HG03469 (cell line): Measurements from ENCODE around the gene KRT36.

Experiments used
- ATAC-seq: cut with Tn5 transposase; IDR thresholded peaks from one replicate; pipeline ENCODE4 v1.9.1; 2021; ENCODE audit warnings: mild to moderate bottlenecking, moderate library complexity, moderate number of reproducible peaks; ENCODE audit not compliant: unreplicated experiment

KRT36 gene

GRCh38 chr17:41489531-41489930, at the start of gene KRT36:
KRT36 (minus strand) TSS chr17:41489910; CDS start chr17:41489864, 46 bp downstream.
- ATAC-seq = no peak

DNA sequence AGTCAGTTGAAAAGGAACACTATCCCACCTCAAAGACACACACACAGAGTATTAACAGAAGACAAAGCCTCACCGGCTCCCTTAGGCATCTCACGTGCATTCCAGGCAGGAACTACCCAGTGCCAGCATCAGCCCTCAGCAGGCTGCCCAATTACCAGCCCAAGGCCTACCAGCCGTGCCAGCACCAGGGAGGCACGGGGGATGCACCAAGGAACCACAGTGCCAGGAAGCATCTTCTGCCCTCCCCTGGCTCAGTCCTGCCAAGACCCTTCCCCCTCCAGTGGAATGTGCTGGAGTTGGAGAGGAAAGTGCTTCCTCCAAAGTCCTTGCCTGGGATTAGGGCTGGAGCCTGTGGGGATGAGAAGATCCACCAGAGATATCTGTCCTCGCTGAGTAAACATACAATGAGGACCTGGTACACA, 49.4 kb upstream of the KRT36 start:
- no peak for ATAC-seq

DNA sequence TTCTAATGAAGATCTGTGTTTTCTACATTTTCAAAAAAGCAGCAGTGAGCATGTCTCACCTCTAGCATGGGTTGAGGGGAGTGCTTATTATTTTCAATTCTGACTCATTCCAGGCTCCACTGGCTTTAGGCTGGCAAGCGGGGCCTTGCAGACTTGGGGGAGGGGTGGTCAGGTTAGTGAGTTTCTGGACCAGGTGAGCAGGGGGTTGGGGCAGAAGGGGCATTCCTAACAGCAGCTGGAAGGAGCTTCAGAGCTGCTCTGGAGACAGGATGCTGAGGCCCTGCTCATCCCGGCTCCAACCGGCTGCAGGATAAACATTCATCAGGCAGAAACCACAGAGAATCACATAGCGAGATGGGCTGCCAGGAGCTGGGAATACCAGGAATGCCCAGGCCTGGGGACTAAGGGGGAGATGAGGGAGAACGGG, 48.9 kb upstream of the KRT36 start:
- ATAC-seq = no peak

DNA sequence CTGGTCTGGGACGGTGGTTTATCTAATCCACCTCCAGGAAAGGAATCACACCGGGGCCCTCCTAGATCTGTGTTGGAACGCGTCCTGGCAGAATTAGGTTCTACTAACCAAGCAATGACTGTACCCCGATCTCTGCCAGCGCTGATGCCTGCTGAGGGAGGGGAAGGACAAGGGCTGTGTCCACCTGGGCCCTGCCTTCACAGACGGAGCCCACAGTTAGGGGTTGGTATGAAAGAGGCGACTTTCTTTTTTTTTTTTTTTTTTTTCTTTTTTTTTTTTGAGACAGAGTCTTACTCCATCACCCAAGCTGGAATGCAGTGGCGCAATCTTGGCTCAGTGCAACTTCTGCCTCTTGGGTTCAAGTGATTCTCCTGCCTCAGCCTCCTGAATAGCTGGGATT, 48.3 kb upstream of the KRT36 start:
- ATAC-seq = no peak

GRCh38 chr17:41537614-41537954, 47.9 kb upstream of the KRT36 start:
- ATAC-seq = no peak

DNA sequence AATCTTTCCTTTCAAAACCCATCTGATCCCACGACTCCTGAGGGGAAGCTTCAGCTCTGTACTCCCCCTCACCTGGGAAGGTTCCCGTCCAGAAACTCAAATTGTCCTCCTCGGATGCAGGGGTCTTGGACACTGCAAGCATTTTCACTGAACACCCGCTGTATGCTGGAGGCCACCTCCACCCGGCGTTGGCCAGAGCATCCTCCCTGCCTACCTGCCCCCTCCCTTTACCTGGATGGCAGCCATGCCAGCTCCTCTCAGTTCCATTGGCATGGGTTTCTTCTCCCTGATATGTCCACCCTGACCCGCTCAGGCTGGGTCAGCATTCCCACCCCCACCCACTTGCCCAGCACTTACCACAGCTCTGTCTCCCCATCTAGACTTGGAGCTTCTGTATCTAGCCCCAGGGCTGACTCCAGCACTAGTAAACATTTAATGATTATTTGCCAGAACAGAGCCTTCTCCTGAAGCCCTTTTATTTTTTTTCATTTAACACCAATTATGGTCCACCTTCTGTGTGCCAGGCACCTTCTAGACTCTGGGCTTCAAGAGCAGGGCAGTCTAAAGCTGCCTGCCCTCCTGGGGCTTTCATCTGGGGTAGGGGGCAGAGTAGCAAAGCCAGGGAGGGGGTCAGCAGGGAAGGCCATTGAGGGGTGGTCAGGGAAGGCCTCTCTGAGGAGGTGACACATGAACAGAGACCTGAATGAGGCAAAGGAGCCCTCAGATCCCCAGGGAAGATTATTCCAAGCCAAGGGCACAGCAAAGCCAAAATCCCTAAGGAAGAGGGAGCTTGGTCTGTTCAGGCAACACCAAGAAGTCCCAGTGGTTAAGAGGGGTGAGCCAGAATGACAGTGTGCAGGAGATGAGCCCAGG, 47.3 kb upstream of the KRT36 start:
- ATAC-seq = no peak

DNA sequence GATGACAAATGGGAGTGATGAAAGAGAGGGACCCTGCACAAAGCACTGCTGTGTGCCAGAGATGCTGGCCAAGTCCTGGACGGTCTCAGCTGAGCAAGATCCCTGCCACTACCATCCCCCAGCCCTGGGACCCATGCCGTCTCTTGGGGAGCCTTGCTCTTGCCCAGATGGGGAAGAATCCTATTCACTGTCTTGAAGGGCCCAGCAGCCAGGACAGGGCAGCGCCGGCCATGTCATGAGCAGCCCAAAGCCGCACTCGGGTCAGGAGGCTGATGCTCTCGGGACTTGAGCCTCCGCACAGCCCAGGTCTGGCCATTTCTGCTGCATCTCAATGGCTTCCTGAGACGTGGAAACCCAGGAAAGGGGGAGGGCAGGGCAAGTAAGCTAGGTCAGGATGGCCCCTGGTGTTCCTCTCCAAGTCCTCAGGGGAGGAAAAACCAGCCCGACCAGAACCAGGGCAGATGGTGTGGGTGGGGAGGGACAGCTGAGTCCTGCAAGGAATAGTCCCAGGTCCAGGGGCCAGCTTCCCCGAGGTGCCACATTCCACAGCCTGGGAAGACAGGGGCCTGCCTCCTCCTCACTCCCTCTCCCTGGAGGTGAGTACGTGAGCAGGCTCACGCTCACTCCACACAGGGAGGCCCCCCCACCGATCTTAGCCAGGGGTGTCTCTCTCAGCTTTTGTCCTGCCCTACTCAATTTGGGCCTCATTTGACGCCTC, 46.2 kb upstream of the KRT36 start:
- ATAC-seq = no peak

DNA sequence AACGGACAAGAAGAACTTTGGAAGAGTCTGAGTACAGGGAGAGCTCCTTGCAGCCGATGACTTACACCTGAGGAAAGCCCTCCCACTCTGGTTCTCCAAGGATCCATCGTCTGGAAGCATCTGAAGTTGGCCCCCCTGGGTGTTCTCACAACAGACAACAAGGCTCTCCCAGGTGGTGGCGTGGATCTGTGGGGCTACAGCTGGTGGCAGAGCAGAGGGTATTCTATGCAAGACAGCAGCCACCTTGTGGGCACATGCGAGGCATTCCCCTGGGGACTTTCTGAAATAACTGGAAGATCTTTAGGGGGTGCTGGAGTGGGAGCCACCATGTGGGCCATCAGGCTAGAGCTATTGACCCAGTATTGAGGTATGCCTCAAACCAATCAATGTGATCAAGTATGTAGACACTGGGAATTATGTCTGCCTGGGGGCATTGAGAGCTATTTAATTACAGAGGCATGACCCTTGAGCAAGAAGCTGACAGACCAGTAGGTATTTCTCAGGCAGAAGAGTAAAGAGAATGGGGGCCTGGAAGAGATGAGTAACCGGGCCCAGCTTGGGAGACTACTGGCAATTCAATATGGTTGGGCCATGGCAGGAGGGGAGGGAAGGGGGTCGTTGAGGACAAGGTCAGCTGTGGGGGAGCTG, 45.3 kb upstream of the KRT36 start:
- no peak for ATAC-seq

DNA sequence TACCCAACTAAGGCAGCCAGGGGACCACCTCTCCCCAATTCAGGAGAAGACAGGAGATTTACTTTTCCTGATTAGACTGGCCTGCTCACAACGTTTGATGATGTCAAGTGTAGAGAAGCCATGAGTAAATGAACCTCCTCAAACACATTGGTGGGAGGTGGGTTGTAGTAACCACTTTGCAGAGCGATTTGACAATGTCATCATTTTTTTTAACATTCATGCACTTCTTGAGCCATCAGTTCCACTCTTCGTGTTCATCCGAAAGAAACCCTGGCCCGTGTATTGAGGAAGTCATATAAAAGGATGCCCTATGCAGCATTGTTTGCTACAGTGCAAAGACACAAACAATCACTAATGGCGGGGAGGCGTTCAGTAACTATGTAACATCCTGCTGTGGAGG, 43.9 kb upstream of the KRT36 start:
- no peak for ATAC-seq

DNA sequence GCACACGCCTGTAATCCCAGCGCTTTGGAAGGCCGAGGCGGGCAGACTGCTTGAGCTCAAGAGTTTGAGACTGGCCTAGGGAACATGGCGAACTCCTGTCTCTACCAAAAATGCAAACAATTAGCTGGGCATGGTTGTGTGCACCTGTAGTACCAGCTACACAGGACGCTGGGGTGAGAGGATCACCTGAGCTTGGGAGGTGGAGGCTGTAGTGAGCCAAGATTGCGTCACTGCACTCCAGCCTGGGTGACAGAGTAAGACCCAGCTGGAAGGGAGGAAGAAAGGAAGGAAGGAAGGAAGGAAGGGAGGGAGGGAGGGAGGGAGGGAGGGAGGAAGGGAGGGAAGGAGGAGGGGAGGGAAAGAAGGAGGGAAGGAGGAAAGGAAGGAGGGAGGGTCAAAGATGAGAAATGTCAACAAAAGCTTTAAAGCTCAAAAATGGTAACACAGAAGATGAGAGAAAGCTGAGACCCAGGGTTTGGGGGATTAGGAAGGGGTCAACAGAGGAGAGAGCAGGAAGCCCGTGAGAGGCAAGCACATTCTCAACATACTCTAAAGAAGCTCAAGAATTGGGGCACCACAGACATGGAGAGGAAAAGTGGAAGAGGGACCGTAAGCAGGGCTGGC, 43.3 kb upstream of the KRT36 start:
- no peak for ATAC-seq

DNA sequence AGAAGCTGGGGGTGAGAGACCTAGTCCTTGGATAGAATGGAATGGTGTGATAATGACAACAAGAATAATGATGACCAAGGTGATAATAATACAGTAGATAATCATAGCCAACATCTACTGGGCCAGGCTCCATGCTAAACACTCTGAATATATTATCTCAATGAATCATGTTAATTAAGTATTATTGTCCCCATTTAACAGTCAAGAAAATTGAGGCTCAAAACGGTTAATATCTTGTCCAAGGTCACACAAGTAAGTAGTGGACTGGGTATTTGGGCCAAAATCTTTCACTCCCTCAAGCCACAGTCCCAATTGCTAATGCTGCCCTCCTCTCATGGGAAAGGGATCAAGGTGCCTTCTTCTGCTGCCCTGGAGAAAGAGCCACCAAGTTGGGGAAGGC, 42.3 kb upstream of the KRT36 start:
- no peak for ATAC-seq

DNA sequence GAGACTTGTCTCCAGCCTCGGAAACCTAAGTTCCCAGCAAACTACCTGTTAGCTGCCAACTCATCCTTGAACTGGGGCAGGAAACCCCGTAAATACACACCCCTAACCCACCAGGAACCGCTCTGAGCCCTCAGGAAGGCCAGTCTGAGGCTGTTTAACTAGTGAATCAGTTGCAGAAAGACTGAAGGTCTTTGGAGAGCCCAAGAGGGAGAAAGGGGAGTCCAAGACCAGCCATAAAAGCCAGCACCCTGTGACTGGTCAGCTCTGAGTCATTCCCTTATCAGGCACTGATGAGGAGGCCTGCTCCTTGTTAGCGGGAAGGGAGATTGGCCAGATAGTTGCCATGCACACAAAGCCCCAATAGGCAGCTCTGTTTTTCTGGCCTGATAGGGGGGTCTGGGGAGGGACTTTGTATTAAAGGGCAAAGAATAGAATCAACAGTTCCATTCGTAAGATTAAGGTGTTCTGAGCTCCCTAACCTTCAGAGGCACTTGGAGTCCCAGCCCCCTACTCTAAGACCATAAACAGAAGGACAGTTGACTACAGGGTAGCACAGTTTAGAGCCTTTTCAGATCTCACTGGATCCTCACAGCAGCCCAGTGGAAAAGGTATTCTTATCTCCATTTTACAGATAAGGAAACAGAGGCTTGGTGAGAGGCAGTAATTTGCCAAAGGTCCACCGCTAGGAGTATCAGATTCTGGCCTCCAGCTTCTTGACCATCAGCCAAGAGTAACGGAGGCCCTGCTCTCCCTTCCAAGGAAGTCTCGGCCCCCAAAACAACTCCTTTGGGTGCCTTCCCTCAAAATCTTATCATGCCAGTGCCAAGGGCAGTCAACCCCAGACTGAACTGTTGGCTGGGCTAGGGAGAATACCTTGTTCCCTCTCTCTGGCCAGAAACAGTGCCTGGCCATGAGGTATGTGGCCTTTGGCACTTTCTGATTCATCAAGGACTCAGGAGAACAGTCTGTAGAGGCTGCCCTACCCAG, 40.6 kb upstream of the KRT36 start:
- no peak for ATAC-seq

- ATAC-seq = no peak
These were observed 39.8 kb upstream of the KRT36 start for GRCh38 chr17:41529491-41529915.

DNA sequence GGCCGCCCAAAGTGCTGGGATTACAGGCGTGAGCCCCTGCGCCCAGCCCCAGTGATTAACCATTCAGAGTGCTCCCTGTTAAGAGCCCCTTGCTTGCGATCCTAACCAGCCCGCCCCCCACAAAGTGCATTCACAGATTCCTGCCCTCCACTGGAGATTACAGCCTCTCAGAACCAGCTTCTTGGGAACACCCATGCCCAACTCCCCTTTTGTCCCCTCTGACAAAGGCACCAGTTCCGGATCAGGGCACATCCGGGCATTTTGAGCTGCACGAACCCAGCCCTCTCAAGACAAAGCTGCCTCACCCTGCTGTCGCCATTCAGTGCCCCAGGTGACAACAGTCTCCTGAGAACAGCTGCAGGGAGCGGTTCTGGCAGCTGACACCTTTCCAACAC, 39.2 kb upstream of the KRT36 start:
- ATAC-seq = no peak

- no peak for ATAC-seq
These were observed 37.6 kb upstream of the KRT36 start for GRCh38 chr17:41527063-41528023.

DNA sequence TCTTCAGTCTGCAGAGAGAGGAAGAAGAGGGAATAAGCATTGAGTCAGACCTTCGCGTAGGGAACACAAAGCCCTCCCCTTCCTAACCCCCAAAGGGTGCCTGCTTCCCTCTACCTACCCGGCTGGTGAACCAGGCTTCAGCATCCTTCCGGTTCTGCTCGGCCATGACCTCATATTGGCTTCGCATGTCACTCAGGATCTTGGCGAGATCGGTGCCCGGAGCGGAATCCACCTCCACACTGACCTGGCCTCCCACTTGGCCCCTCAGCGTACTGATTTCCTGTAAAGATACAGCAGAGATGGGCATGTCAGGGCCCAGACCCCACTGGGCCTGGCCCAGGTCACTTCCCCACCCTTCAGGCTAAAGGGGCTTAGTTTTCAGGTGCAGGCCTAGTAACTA, 34.6 kb upstream of the KRT36 start:
- ATAC-seq = no peak

- ATAC-seq = no peak
These were observed 34.1 kb upstream of the KRT36 start for GRCh38 chr17:41523787-41524186.

- ATAC-seq = no peak
These were observed 33.5 kb upstream of the KRT36 start for GRCh38 chr17:41523225-41523593.
